HG02678 (cell line): ENCODE data around the gene C11orf87.

Source experiments
- ATAC-seq: cut with Tn5 transposase; IDR thresholded peaks from one replicate; pipeline ENCODE4 v1.9.1; 2021; ENCODE audit warnings: mild to moderate bottlenecking, moderate library complexity; ENCODE audit not compliant: unreplicated experiment

The C11orf87 gene

DNA sequence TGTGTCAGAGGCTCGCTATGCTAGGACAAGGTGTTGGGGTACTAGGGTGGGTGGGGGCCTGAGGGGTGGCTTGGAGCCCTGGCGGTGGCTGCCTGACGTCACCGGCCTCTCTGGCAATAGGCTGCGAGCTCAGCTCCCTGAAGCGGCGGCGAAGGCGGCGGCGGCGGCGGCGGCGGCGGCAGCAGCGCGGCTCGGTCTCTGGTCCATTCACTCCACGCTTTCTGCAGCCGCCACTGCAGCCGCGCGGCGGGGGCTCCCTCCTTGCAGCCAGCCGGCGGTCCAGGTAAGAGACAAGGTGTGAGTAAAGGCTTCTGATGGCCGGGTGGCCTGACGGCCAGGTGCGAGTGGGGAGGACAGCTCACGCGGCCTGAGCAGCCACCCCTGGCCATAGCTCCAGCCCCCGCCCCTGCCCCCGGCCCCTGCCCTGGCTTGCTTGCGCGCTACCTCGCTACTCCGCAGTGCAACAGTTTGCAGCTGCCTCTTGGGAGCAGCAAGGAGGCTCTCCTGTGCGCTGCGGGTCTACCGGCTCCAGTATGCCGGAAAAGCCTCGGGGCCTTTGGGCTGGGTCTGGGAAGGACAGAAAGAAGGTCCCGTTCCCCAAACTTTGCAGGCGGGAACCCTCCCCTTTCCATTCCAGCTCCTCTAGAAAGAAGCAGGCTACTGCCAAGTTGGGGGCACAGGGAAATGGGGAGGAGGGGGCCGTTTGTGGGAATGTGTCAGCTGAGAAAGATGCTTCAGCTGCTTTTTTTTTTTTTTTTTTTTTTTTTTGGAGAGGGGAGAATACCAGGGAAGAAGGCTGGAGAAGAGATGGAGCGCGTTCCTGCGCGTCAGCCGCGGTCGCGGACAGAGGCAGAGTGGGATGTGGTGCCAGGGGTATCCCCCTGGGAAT is at the start of gene C11orf87:
Gene C11orf87, plus strand, starts transcription at position 210 of the 889 bp plus-strand sequence. CDS start 1,444 bp downstream, outside the sequence.
- ATAC-seq: no peak

DNA sequence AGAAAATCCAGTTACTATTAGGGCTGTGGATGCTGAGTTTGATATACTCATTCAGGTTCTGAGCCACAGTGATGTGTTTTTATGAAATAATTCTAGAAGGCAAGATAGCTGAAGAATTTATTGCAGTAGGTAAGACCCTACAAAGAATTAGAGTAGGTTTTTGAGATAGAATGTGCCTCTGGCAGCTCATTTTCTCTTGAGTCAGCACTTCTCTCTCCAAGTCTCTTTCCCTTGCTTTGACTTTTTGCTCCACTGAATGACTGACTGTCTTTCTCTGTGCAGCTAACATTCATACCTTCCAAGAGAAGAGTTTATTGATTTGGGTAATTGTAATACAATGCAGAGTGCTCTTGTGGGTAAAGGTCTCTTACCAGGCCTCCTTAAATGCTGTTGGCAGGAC is 48.0 kb upstream of the C11orf87 start:
- ATAC-seq: no peak

DNA sequence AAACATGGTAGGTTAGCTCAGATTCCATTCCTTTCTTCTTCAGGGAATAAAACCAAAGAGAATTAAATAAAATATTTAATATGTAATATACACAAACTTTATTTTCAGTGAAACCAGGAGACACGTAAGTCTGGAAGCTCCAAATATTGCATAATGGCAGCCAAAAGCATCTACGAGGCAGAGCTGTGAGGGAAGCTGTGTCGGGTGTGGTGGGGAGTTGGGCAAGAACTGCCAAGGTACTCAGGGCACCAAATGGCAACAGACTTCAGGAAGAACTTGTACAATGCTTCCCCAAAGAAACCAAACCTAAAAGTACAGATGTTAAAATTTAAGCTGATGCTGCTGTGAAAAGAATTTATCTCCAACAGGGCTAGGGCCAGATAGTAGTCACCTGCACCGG is 47.5 kb upstream of the C11orf87 start:
- no peak for ATAC-seq

DNA sequence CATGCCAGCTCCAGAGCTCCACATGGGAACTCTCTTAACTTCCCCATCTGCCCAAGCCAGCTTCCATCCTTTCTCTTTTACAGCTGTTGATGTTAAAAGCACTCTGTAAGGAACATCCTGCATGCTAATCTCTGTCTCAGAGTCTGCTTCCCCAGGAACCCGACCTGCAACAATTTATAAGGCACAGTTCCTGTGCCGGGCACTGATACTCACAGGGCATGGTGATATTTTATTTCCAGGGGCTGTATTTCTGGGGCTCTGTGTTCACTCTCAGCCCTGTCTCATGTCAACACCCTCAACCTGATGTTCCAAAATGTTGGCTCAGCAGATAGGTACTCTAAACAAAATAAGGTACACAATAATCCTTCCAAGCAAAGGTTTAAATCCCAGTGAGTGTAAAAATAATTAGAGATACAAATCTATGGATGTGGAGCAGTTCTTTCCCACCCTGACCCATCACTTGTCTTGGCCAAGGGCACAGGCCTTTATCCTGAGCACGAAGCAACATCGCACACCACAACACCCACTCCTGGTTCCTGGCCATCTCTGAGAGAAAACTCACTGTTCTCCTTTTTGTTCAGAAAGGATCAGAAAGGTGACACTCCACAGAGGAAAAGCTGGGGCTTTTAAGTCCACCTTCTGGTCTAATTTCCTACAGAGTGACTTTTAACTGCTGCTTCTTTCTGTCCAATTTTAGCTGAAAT is 44.8 kb upstream of the C11orf87 start:
- no peak for ATAC-seq

DNA sequence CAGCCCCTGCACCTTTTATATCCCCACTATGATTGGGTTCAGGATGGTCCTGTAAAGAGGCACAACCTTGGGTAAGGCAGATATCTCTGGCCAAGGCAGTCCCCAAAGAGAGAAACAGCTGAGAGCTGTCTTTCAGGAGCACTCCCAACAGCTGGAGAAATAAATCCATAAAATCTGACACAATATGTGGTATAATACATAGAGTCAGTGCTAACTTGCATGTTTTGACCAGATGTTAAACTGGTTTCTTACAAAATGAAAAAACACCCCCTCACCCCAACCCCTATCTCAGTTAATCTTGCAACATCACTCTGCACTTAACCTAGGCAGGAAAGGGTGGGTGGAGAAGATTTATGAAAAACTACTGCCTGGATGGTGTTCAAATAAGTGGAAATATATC is 44.0 kb upstream of the C11orf87 start:
- ATAC-seq: no peak

DNA sequence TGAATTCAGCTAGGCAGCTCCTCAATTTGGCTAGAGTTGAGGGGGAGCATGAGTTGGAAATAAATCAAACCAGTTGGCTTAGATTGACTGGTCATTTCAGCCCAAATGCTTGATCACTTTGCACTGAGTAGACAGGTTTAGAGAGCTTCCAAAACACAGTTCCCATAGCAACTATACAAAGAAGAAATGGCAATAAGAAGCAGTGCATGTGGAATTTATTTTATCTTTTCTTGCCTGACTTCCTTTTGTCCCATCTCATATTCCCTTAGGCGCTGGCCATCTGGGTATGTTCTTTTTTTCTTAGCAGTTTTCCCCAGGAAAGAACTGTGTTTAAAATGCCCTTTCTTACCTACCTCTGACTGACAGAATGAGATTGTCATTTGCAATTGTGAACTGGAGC is 38.7 kb upstream of the C11orf87 start:
- ATAC-seq: no peak

DNA sequence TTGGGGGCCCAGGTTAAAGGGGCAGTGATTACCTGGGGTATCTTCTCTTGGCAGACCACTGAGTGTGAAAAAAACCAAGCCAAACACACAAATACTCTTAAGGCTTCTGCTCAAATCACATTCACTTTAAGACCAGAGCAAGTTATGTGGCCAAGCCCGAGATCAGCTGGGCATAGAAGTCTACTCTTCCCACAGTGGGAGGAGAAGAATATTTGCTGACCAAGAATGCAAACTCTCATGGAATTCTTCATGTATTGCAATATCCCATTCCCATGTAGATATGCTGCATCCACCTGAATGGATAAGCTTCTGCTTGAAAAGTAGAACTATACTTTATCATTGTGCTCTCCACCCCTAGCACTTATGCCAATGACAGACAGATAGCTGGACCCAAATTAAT is 37.1 kb upstream of the C11orf87 start:
- no peak for ATAC-seq

DNA sequence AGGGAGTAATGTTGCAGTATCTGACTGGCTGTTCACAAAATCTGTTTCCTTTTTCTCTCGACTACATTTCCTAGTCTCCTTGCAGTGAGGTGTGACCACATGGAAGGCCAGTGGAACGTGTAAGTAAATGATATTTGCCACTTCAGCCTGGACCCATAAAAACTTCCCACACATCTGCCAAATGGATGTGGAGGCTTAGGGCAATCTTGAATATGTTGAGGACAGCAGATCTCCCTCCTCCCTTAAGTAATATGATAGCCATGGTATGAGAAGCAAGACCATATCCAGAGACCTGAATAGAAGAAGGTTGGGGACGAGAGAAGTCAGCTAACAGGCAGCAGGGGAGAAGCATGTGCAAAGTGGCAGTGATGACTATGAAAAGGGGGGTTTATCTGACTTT is 33.0 kb upstream of the C11orf87 start:
- no peak for ATAC-seq

DNA sequence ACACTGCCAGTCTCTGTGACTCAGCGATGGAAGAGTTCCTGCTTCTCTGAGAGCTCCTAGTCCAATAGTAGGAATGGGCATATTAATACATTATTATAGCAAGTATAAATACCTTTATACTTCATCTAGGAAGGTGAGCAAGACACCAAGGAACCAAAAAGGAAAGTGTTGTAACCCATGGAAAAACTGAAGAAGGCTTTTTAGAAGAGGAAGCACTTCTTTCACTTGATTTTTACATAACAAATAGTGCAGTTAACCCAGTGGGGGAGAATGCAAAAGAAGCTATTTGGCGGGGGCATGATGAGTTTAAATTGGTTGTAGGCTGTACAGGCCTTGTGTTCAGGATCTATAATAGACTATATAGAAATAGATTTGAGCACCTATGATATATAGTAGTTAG is 31.2 kb upstream of the C11orf87 start:
- ATAC-seq: no peak

DNA sequence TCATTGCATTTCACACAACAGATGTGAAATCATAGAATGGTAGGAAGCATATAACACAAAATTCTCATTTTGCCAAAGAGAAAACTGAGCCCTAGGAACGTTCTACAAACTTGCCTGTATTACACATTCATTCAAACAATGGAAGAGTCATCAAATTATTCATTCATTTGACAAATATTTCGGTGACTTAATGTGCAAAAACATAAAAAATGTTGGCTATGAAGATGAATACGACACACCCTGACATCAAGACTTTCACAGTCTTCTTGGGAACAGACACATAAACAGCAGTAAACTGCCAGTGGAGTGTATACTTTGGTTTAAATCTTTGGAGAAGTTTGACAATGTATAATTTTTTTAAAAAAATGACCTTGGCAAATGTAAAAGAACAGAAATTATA is 20.4 kb upstream of the C11orf87 start:
- ATAC-seq: no peak

DNA sequence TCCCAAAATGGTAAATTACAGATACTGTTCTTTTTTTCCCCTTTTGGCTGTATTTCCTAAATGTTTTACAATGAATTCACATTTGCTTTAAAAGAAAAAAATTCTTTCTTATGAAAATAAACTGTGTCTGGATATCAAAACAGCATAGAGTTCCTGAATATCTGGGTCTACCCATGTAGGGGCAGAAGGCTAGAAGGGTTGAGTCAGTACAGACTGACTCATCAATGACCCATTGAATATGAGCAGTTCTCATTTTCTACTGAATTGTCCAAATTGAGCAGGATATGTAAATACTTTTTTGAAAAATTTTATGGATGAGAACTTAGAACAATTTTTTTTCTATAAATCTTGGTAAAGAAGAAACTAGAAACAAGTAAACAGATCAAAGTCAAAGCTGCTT is 16.3 kb upstream of the C11orf87 start:
- ATAC-seq: no peak

DNA sequence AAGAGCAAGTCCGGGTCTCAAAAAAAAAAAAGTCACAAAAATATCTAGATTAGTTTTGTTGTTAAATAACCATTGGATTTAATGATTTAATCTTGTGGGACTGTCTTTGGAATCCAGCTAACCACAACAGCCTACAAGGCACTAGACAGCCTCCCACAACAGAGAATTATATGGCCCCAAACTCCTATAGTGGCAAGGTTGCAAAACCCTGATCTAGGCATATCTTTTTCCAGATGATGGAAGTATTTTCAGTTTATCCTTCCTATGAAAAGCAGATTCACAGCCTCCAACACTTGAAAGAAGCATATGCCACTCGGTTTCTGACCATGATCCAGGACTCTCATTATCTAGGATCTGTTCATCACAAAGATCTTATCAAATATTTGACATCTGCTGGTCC is 5.4 kb upstream of the C11orf87 start:
- no peak for ATAC-seq

DNA sequence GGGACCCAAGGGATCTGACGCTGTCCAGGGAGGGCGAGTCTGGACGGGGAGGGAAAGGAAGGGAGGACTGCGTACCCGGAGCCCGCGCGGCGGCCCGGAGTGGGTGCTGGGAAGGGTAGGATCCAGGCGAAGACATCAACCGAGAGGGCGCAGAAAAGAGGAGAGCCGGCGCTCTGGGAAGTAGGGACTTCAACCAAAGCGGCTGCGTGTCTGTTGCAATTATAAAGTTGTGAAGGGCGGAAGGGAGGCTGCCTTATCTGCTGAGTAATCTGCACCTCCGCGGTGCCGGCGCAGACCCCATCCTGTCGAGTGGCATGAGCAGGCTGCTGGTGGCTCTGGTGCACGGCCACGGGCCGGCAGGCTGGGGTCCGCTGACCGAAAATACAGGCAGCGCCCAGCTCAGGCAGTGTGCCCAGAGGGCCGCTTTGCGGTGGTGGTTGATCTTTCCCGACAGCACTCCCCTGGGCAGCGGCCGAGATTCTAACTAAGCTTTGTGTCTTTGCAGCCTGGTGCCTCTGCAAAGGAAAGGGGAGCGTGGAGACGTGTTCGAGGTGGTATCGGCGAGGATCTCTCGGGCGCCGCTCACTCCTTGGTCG is 978 bp downstream of the C11orf87 start:
- no peak for ATAC-seq

DNA sequence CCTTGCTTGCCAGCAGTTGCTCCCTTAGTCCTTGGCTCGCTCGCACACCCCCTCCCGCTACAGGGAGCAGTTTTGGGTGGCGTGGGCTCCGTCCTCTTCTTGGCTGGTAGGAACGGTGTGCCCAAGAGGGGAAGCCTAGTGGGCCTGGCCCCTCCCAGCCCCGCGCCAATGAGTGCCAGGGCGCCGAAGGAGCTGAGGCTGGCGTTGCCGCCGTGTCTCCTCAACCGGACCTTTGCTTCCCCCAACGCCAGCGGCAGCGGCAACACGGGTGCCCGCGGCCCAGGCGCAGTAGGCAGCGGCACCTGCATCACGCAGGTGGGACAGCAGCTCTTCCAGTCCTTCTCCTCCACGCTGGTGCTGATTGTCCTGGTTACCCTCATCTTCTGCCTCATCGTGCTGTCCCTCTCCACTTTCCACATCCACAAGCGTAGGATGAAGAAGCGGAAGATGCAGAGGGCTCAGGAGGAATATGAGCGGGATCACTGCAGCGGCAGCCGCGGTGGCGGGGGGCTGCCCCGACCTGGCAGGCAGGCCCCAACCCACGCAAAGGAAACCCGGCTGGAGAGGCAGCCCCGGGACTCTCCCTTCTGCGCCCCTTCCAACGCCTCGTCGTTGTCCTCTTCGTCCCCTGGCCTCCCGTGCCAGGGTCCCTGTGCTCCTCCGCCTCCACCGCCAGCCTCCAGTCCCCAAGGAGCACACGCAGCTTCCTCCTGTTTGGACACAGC is 1.6 kb downstream of the C11orf87 start:
- ATAC-seq: no peak

DNA sequence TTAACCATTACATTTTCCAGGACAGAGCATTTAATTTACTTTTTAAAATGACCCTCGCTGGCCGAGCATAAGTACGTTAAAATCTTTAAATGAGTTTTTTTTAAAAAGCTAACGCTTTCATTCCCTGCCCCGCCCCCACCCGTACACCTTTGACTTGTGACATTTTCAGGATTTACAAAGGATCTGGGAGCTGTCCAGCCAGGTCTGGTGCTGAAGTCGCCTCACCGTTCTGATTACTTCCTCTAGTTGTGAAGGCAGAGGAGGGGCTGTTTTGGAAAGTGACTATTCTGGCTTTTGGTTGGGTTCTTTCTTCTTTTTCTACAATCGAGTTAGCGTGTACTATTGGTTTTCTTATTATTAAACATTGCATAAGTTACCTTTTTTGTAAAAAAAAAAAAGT is 2.9 kb downstream of the C11orf87 start:
- no peak for ATAC-seq

DNA sequence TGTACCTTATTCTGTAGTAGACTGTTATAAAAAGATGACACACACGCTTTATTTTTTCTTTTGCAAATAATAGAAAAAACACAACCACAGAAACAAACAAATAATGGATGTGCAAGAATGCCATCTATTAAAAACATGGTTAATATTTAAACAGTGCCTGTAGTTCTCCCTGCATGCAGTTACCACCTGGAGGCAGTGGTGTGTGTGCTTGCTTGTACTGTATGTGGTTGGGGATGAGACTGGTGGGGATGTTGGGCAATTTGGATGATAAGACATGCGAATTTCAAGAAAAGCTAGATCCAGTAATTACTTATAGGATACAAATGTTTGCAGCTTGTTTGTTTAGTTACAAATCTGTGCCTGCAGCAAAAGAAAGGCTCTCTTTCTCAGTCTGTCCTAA is 3.6 kb downstream of the C11orf87 start:
- no peak for ATAC-seq

DNA sequence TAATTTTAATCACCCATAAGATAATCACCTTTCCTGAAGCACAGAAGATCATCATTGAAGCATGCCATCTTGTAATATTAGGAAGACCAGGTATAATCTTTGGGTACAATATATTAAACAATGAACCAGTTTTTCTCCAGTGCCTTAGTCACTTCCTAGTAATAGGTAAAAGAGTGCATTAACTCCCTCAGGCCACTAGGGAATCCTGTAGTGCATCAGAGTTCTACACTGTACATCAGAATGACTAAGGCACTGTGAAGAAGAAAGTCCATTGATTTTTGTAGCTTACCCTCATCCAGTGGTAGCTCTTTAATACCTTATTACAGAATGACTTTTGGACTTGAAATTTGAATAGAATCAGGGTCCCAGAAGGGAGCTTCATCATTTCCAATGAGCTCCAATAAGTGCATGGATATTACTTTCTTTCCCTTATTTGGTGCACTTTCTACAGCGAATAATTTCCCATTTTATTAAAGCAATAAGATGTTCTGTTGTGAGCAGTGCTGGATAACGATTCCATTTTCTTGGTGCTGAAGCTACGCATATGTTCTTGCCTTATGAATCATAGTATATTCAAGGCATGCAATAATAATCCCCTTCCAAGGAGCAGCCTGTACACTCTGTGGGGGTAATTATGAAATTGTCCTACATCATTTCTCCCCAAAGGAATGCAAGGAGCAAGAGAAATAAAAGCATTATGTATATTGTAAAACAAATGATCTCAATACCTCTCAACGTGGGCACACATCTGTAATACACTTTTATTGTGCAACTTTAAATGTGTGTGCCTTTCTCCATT is 4.7 kb downstream of the C11orf87 start:
- no peak for ATAC-seq

DNA sequence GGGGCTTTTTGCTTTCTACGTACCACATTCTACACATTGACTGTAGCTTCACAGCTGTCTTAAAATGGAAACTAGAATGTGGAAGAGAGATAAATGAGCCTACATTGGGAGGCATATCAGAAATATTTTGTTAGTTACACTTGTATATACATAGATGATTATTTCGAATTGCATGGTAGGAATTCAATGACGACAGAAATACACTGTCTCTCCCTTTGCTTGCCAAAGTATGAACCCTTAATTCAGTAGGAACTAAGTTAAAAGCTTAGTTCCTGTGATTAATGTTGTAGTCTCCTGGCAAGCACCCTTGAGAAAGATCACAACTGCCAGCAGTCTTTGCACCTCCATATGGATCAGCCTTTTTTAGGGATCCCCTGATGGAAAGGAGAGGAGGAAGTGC is 10.1 kb downstream of the C11orf87 start:
- ATAC-seq: no peak

DNA sequence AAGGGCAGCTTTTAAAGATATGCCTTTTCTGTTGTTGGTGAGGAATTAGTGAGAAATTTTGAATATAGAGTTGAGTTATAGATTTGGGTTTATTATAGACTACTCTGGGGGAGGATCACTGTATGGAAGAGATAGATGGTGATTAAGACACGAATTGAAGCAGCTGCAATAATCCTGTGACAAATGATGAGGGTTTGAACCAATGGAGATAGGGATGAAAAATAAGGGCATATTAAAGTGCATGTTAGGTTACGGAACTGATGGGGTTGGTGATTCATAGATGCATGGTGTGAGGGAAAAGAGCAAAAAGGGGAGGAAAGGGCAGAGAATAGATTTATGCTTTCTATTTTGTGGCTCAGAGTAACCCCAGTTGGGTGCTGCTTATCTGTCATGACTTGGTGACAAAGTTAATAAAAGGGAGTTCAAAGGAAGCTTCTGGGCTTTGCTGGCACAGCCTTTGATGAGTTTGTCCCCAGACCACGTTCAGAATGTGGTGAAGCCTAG is 11.8 kb downstream of the C11orf87 start:
- no peak for ATAC-seq

DNA sequence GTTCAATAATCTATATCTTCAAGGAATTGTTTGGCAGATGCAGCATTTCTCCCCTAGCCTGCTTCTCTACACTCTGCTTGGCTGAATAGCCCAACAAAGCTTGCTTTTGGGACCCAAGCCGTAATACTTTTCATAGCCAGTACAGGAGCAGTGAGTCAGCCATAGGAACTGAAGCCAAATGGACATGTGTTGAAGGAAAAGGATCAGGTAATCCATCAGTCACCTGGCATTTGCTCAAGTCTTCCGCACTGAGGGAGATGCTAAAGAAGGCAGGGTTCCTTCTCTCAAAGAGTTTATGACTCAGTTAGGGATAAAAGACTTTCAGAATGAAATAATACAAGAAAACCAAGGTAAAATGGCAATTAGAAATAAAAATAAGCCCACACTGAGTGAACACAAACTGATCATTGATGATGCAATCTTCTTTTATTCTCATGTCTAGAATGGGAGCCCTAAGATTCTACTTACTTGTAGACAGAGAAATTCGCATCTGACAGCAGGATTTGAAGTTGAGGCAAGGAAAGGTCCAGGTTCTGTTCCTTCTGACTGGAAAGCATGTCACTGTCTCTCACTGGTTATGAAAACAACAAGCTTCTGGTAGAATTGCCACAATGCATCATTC is 13.2 kb downstream of the C11orf87 start:
- no peak for ATAC-seq
